ENCODE measurements around the gene MED25. TPM values are rescaled to one million over a fixed set of nuclear protein-coding genes. Genes with fewer than 3 reads are reported as not detected.

MED25 gene
- total and polyA plus RNA-seq, 2 experiments from 2014 or later, result 45.6 to 58.6 TPM

- no peak for TF ChIP-seq CTCF (conservative IDR thresholded peaks at IDR 0.05; ENCODE audit: low read depth in 2 of 2)
- no peak for TF ChIP-seq EZH2phosphoT487 (IDR thresholded peaks at IDR 0.05; ENCODE audit: unreplicated experiment)
- no peak for TF ChIP-seq ETS1 (IDR thresholded peaks at IDR 0.05)
- no peak for TF ChIP-seq NANOG (IDR thresholded peaks at IDR 0.05; ENCODE audit: borderline replicate concordance)
- no peak for TF ChIP-seq JUNB (IDR thresholded peaks at IDR 0.05; ENCODE audit: unreplicated experiment)
- no peak for TF ChIP-seq EZH2 (IDR thresholded peaks at IDR 0.05; ENCODE audit: low read depth, unreplicated experiment)
- no peak for TF ChIP-seq ZNF331 (CRISPR knock-in tag; IDR thresholded peaks at IDR 0.05; ENCODE audit: low read depth)
Measured at GRCh38 chr19:49827034-49827433, 8.9 kb downstream of the MED25 start (continued).

- TF ChIP-seq ETS1 (IDR thresholded peaks at IDR 0.05) (no peak), NANOG (IDR thresholded peaks at IDR 0.05; ENCODE audit: borderline replicate concordance) (no peak), EZH2phosphoT487 (IDR thresholded peaks at IDR 0.05; ENCODE audit: unreplicated experiment) (no peak), POLR2AphosphoS5 (IDR thresholded peaks at IDR 0.05; ENCODE audit: low read depth) (no peak), CREB1 (CRISPR knock-in tag; IDR thresholded peaks at IDR 0.05; ENCODE audit: low read depth) (no peak), ZNF331 (CRISPR knock-in tag; IDR thresholded peaks at IDR 0.05; ENCODE audit: low read depth) (no peak), ZNF114 (CRISPR knock-in tag; IDR thresholded peaks at IDR 0.05) (no peak), ZNF462 (CRISPR knock-in tag; IDR thresholded peaks at IDR 0.05) (no peak), STAT1 (IDR thresholded peaks at IDR 0.05; ENCODE audit: unreplicated experiment) (no peak)
- no peaks in the 10 kb centered on the region; the same call in 2 of the 3 replicates for H3K9me3 Mint-ChIP-seq
- Histone ChIP-seq H3K4me2 (no peak overlapping the region), H3K79me2 (replicated peaks; ENCODE audit: insufficient read depth) (peaks cover 5% of the 10 kb centered on the region; the same call in 1 of the 2 replicates), H3K27ac (ENCODE audit: low read depth) (no peak overlapping the region), H3K9me2 (ENCODE audit: insufficient read depth) (no peaks in the 10 kb centered on the region), H3K36me3 (ENCODE audit: insufficient read depth) (no peaks in the 10 kb centered on the region), H3K27me3 (ENCODE audit: insufficient read depth) (no peaks in the 10 kb centered on the region), H3F3A (replicated peaks; ENCODE audit: low read depth) (no peaks in the 10 kb centered on the region), H3K4me3 (no peak overlapping the region), H4K20me1 (replicated peaks; ENCODE audit: insufficient read depth) (no peaks in the 10 kb centered on the region; the same call in 1 of the 2 replicates), H3K4me1 (ENCODE audit: insufficient read depth) (no peaks in the 10 kb centered on the region), H2AFZ (no peak overlapping the region)
- no peaks in the 10 kb centered on the region; the same call in 2 of the 3 replicates for H3K4me1 Mint-ChIP-seq
- H3K36me3 Mint-ChIP-seq (ENCODE audit: low read depth), result peaks cover 19% of the 10 kb centered on the region
- H3K4me3 Mint-ChIP-seq, result no peak overlapping the region
- no peak overlapping the region for H3K27ac Mint-ChIP-seq
- H3K27me3 Mint-ChIP-seq (ENCODE audit: insufficient read depth, low read depth, poor library complexity), result peaks cover 9% of the 10 kb centered on the region
- no peak for DNase-seq (ENCODE audit: low spot score)
- no peak for ATAC-seq
Measured at GRCh38 chr19:49829200-49829599, 11.1 kb downstream of the MED25 start.

Data from GM23338 (cell line).